ENCODE results near the gene ARHGEF39.

The ARHGEF39 gene

DNA sequence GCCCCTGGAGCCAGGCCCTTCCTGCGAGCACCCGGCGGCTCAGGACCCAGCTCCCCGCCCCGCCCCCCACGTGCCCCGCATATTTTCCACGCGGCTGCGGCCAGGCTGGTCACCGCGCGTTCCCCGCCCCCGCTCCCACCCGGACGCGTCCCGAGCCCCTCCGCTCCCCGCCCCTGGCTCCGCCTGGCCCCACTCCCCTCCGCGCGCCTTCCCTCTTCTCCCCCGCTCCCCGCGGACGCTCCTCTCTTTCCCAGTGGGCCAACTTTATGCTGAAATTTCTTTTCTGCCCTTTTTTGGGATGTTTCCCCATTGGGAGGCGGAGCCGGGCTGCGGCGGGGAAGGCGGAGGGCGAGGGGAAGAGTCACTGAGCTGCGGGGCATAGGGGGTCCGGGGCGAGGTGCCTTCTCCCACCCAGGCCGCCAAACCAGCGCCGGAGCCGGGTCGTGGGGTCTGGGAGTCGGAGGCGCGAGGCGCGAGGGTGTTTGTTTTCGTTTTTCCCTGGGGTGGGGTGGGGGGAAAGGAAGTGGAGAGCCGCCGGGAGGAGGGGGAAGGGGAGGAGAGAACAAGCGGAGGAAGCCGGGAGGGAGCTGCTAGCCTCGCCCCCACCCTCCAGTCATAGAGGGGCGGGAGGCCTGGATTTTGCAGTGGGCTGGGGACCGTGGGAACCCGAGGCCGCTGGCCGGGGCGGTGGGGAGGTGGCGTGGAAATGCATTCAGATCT lies 25.8 kb upstream of the ARHGEF39 start:
- DNase-seq (ENCODE audit: low read depth, low spot score), result no peak
- H3K4me3 ChIP-seq (ENCODE audit: low read depth, low read length), result peak overlapping the region; percentile 97
- CTCF ChIA-PET, result interaction anchor here (0.9 to 34.3 kb wide), 5 partner anchors 10 to 179 kb away, joined by 3 to 816 read pairs (median 9); partner anchors contain the start of genes ARHGEF39, CCDC107, CREB3 and RMRP
- TF ChIP-seq, protein P1, sequence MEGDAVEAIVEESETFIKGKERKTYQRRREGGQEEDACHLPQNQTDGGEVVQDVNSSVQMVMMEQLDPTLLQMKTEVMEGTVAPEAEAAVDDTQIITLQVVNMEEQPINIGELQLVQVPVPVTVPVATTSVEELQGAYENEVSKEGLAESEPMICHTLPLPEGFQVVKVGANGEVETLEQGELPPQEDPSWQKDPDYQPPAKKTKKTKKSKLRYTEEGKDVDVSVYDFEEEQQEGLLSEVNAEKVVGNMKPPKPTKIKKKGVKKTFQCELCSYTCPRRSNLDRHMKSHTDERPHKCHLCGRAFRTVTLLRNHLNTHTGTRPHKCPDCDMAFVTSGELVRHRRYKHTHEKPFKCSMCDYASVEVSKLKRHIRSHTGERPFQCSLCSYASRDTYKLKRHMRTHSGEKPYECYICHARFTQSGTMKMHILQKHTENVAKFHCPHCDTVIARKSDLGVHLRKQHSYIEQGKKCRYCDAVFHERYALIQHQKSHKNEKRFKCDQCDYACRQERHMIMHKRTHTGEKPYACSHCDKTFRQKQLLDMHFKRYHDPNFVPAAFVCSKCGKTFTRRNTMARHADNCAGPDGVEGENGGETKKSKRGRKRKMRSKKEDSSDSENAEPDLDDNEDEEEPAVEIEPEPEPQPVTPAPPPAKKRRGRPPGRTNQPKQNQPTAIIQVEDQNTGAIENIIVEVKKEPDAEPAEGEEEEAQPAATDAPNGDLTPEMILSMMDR (IDR thresholded peaks at IDR 0.05; ENCODE audit: insufficient read depth, low read length, missing control alignments), result no peak
- POLR2A ChIA-PET, result interaction anchor here (0.8 to 15.8 kb wide), 16 partner anchors 8 to 50 kb away, joined by 3 to 325 read pairs (median 6); partner anchors contain the start of genes ARHGEF39, CCDC107, CREB3 and RMRP

DNA sequence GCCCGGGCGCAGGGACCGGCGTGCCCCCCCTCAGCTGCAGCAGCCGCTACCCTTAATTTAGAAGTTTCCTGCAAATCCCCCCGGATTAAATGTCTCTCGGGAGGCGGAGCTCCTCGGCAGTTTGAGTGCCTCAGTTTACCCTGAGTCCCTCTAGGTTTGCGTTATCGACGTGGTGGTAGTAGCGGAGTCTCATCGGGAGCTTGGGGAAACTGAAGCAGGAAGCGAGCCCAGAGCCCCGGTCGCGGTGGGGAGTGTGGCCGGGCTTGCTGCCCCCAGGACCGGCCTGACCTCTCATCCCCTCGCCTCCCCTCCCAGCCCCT lies 25.3 kb upstream of the ARHGEF39 start:
- ChIA-PET POLR2A (interaction anchor here (0.8 to 15.8 kb wide), 15 partner anchors 8 to 204 kb away, joined by 3 to 325 read pairs (median 6); partner anchors contain the start of genes ARHGEF39, CCDC107, CREB3 and RMRP), CTCF (interaction anchor here (0.8 to 34.3 kb wide), 4 partner anchors 26 to 32 kb away, joined by 3 to 816 read pairs (median 16); partner anchors contain the start of genes ARHGEF39, CCDC107, CREB3 and RMRP)
- H3K4me3 ChIP-seq (ENCODE audit: low read depth, low read length), result peak overlapping the region; percentile 97
- TF ChIP-seq, protein P1 (IDR thresholded peaks at IDR 0.05; ENCODE audit: insufficient read depth, low read length, missing control alignments), result no peak
- no peak for DNase-seq (ENCODE audit: low read depth, low spot score)

DNA sequence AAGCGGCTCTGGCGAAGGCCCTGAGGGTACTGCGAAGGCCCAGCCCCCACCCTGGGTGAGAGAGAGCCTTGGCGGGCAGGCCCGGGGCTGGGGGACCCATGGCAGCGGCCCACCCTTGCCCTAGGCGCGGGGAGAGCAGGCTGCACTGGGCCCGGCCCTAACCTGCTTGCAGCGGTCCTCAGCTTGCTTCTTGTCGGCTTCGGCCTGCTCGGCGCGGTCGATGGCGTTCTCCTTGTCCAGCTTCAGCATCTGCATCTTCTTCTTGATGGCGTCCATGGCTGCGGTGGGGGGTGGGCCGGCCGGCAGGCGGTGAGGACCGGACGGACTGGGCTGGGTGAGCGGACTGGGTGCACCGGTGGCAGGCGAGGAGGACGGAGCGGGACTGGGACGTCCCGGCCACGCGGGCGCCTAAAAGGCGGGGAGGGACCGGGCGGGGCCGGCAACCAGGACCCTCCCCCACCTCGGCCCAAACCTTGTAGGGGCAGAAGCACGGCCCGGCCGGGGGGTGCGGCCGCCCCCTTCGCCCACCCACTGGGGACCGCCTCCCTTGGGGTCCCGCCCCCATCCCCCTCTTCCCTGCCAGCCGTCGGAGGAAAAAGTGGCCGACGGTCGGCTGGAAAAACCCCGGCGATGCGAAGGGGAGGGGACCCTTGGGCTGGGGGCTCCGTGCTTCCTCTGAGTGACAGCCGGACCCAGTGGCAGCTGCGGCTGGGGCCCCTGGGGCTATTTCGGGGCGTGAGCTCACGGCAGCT lies 24.7 kb upstream of the ARHGEF39 start, which contains the start of gene TPM2:
Gene TPM2 (minus strand): TSS at position 384 of the 752 bp plus-strand sequence. CDS start 108 bp downstream, at position 276.
- POLR2A ChIA-PET, result interaction anchor here (0.7 to 15.8 kb wide), 16 partner anchors 9 to 203 kb away, joined by 3 to 325 read pairs (median 6); partner anchors contain the start of genes ARHGEF39, CCDC107, CREB3 and RMRP
- peak within 1 kb of the TSS; percentile 97 for H3K4me3 ChIP-seq (ENCODE audit: low read depth, low read length)
- DNase-seq (ENCODE audit: low read depth, low spot score), result no peak
- CTCF ChIA-PET, result interaction anchor here (0.8 to 34.3 kb wide), 5 partner anchors 8 to 32 kb away, joined by 3 to 816 read pairs (median 28); partner anchors contain the start of genes ARHGEF39, CCDC107, CREB3 and RMRP
- TF ChIP-seq, protein P1 (IDR thresholded peaks at IDR 0.05; ENCODE audit: insufficient read depth, low read length, missing control alignments), result no peak

DNA sequence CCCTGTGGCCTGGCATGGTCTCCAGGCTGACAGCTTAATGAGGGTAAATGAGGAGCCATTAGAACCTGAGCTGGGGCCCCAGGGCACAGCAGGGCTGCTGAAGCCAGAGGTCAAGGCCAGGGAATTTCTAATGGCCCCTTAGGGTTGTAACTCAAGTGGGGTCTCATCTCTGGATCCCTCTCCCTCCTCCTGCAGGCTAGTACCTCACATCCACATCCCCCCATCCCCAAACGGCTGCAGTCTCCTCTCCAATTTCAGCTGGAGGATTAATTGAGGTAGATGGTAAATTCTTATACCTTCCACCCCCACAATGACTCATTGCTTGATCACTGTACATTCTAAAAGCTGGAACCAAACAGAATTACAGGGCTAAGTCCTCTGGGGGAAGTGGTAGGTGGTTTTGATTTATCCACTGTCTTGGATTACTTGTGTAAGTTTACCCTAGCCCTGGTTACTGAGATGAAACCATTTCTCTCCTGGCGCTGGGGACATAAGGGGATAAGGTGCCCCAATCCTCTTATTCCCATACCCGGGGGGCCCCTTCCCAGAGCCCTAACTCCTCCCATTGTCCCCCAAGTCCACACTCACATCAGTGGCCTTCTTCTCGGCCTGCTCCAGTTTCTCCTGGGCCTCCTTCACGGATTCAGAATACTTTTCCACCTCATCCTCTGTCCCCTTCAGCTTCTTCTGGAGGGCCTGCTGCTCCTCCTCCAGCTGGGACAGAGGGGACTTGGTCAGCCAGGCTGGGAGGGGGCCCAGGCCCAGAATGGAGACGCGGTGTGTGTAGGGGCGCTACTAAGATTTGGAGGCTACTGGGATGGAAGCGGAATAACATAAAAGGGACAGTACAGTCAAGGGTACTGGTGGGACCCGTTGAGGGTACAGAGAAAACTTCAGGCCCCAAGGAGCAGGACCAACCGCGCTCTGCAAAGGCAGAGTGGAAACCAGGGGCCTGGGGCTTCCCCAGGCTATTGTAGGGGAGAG lies 23.9 kb upstream of the ARHGEF39 start:
- no peak for DNase-seq (ENCODE audit: low read depth, low spot score)
- ChIA-PET CTCF (interaction anchor here (1.2 to 34.3 kb wide), 7 partner anchors 9 to 85 kb away, joined by 4 to 816 read pairs (median 24); partner anchors contain the start of genes CCDC107, CREB3, RMRP and TLN1), POLR2A (interaction anchor here (0.6 to 15.8 kb wide), 16 partner anchors 8 to 123 kb away, joined by 3 to 325 read pairs (median 4); partner anchors contain the start of genes ARHGEF39, CCDC107, CREB3 and RMRP)
- H3K4me3 ChIP-seq (ENCODE audit: low read depth, low read length), result peak overlapping the region; percentile 97
- TF ChIP-seq, protein P1 (IDR thresholded peaks at IDR 0.05; ENCODE audit: insufficient read depth, low read length, missing control alignments), result no peak

DNA sequence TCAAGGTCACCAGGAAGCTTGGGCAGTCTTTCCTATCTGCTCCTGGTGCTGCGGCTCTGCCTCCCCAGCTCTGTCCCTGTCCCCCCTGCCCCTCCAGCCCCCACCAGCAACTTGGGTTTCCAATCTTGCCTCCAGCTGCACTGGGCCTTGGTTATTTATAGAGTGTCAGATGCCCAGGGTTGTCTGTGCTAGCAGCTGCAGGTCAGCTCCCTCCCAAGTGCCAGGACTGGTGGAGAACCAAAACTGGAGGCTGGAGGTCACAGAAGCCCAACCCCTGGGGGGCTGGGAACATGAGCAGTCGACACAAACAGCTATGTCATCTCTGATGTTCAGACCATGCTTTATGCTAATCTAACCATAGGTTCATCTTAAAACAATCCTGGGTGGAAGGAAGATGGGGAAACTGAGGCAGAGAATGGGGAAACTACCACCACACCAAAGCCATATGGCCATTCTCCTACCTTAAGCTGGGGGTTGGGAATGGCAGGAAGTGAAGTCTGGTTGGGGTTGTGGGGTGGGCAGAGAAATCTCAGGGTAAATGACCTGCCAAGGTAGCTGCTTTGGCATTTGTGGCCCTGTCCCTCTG lies 23.1 kb upstream of the ARHGEF39 start:
- H3K4me3 ChIP-seq (ENCODE audit: low read depth, low read length), result peak overlapping the region; percentile 97
- TF ChIP-seq, protein P1 (IDR thresholded peaks at IDR 0.05; ENCODE audit: insufficient read depth, low read length, missing control alignments), result no peak
- POLR2A ChIA-PET, result interaction anchor here (0.6 to 15.8 kb wide), 13 partner anchors 8 to 124 kb away, joined by 3 to 325 read pairs (median 6); partner anchors contain the start of genes ARHGEF39, CA9, CCDC107 and CREB3
- no peak for DNase-seq (ENCODE audit: low read depth, low spot score)
- CTCF ChIA-PET, result interaction anchor here (1.2 to 34.3 kb wide), 7 partner anchors 9 to 84 kb away, joined by 4 to 816 read pairs (median 24); partner anchors contain the start of genes CCDC107, CREB3, RMRP and TLN1

All from AG04449 (cell line).